Measurements from ENCODE around the gene TXNRD2.

DNA sequence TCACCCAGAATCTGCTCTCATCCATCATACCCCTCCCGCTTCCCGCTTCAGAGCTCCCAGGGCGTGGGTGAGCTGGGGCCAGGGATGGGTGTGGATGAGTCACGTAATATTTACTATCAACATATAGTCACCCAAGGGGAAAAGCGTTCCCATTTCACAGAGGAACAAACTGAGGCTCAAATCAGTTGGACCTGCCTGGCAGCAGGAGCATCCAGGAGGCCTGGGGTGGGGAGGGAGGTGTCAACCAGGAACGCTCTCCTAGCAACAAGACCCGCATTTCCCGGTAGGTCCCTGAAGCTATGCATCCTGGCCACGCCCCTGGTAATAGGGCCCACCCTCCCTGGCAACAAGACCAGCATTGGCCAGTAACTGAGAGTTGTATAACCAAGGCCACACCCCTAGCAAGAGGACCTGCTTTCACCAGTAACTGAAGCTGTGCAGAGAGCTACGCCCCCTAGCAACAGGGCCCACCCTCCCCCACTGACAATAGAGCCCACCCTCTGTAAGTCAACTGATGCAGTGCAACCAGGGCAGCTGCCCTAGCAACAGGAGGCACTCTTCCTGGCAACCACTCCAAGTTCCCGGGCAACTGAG, 32.7 kb upstream of the TXNRD2 start:
- TF ChIP-seq POLR2A (IDR thresholded peaks at IDR 0.05; ENCODE audit: low read length) (no peak), GATA1 (IDR thresholded peaks at IDR 0.05; ENCODE audit: low read depth, low read length) (no peak)

Measured in erythroblast (primary cell).